HepG2 (cell line): ENCODE measurements around the gene SLC39A3. TPM values are rescaled to one million over a fixed set of nuclear protein-coding genes. Genes with fewer than 3 reads are reported as not detected.

ENCODE experiments used
- ARHGAP35 ChIP-seq: sonication (generic); formaldehyde crosslinking; IDR thresholded peaks from 2 replicates; pipeline ENCODE4 v1.9.0; 2022; ENCODE audit warnings: mild to moderate bottlenecking, inconsistent platforms, moderate library complexity, missing genetic modification reagents, borderline replicate concordance
- ISL2 ChIP-seq: sonication (generic); formaldehyde crosslinking; IDR thresholded peaks from 2 replicates; pipeline ENCODE4 v1.5.0; 2020; ENCODE audit warnings: missing genetic modification reagents
- KLF11 ChIP-seq: IDR thresholded peaks from 2 replicates; pipeline ENCODE4 v1.6.1; 2016; ENCODE audit warnings: missing compliant biosample characterization
- KLF9 ChIP-seq: IDR thresholded peaks from 2 replicates; pipeline ENCODE4 v1.6.1; 2016; ENCODE audit warnings: low read depth
- MAZ ChIP-seq, 2 experiments: sonication (generic) in 1 of 2; formaldehyde crosslinking in 1 of 2; IDR thresholded peaks; 2 replicates each; pipeline versions ENCODE4 v1.5.0 to v1.6.1; 2012 to 2020; ENCODE audit warnings: low read depth in 2 of 2, mild to moderate bottlenecking in 2 of 2, borderline replicate concordance in 1 of 2, improper control_type of control experiment in 1 of 2, low read length in 1 of 2, missing genetic modification reagents in 1 of 2, moderate library complexity in 1 of 2
- SOX5 ChIP-seq: IDR thresholded peaks from 2 replicates; pipeline ENCODE4 v1.6.1; 2016; ENCODE audit warnings: borderline replicate concordance
- YEATS4 ChIP-seq: sonication (generic); formaldehyde crosslinking; IDR thresholded peaks from 2 replicates; pipeline ENCODE4 v1.4.0; 2020; ENCODE audit warnings: missing genetic modification reagents, borderline replicate concordance
- ZNF326 ChIP-seq: sonication (generic); formaldehyde crosslinking; IDR thresholded peaks from 2 replicates; pipeline ENCODE4 v1.4.0; 2020; ENCODE audit warnings: missing genetic modification reagents, borderline replicate concordance
- ZNF496 ChIP-seq: sonication (generic); formaldehyde crosslinking; IDR thresholded peaks from 2 replicates; pipeline ENCODE4 v1.8.1; 2023; ENCODE audit warnings: mild to moderate bottlenecking, moderate library complexity, missing genetic modification reagents; ENCODE audit not compliant: insufficient replicate concordance
- ZNF7 ChIP-seq: IDR thresholded peaks from 2 replicates; pipeline ENCODE4 v1.6.1; 2016; ENCODE audit warnings: missing biosample characterization, missing genetic modification reagents
- ZNF879 ChIP-seq: sonication (generic); formaldehyde crosslinking; IDR thresholded peaks from 2 replicates; pipeline ENCODE4 v1.8.1; 2023; ENCODE audit warnings: missing genetic modification reagents
- ZSCAN12 ChIP-seq: sonication (generic); formaldehyde crosslinking; IDR thresholded peaks from 2 replicates; pipeline ENCODE4 v1.9.0; 2021; ENCODE audit warnings: mild to moderate bottlenecking, missing genetic modification reagents
- polyA plus RNA-seq, 8 experiments: library from polyadenylated mRNA; depleted of rRNA in 3 of 8; stranded (reverse) in 7 of 8; unstranded in 1 of 8; fragments of >200 nt; fragmentation: Illumina TruSeq in 4 of 8; extraction: Trizol in 4 of 8; gene quantifications; 2 replicates each; pipeline versions ENCODE4 v1.2.1 to v1.2.3, GENCODE V29; 2011 to 2016; ENCODE audit warnings: low read depth in 4 of 8, missing spikeins in 1 of 8, mixed read lengths in 1 of 8; ENCODE audit not compliant: insufficient read depth in 1 of 8
- total RNA-seq, 5 experiments: library from RNA; depleted of rRNA; stranded (reverse); fragments of >200 nt; fragmentation: Illumina TruSeq; extraction: Trizol; gene quantifications; 2 replicates each; pipeline ENCODE4 v1.2.3, GENCODE V29; 2016; ENCODE audit warnings: low read depth in 1 of 5
- TF ChIP-seq, protein P1 (sequence below): sonication (generic); formaldehyde crosslinking; IDR thresholded peaks from 2 replicates; pipeline ENCODE4 v1.5.1; 2020; ENCODE audit warnings: missing genetic modification reagents, mild to moderate bottlenecking, borderline replicate concordance
- TF ChIP-seq, protein P2 (sequence below): sonication (generic); formaldehyde crosslinking; IDR thresholded peaks from 2 replicates; pipeline ENCODE4 v1.8.0; 2022; ENCODE audit warnings: mild to moderate bottlenecking, missing genetic modification reagents, moderate library complexity
- TF ChIP-seq, protein P3 (sequence below): IDR thresholded peaks from 2 replicates; pipeline ENCODE4 v1.6.1; 2018; ENCODE audit warnings: missing genetic modification reagents
- TF ChIP-seq, protein P4 (sequence below): sonication (generic); formaldehyde crosslinking; conservative IDR thresholded peaks from 2 replicates; pipeline ENCODE4 v1.4.0; 2020; ENCODE audit warnings: missing genetic modification reagents
- TF ChIP-seq, protein P5 (sequence below): sonication (generic); formaldehyde crosslinking; IDR thresholded peaks from 2 replicates; pipeline ENCODE4 v1.4.0; 2020; ENCODE audit warnings: missing genetic modification reagents, mild to moderate bottlenecking, borderline replicate concordance
- TF ChIP-seq, protein P6 (sequence below): sonication (generic); formaldehyde crosslinking; conservative IDR thresholded peaks from 2 replicates; pipeline ENCODE4 v1.8.0; 2022; ENCODE audit warnings: mild to moderate bottlenecking, moderate library complexity, missing genetic modification reagents

The SLC39A3 gene
- total and polyA plus RNA-seq, 2 of the 13 experiments (the other 11 are each of a cell fraction or from before 2014, with no cell fraction given): 33.6 to 41.6 TPM

DNA sequence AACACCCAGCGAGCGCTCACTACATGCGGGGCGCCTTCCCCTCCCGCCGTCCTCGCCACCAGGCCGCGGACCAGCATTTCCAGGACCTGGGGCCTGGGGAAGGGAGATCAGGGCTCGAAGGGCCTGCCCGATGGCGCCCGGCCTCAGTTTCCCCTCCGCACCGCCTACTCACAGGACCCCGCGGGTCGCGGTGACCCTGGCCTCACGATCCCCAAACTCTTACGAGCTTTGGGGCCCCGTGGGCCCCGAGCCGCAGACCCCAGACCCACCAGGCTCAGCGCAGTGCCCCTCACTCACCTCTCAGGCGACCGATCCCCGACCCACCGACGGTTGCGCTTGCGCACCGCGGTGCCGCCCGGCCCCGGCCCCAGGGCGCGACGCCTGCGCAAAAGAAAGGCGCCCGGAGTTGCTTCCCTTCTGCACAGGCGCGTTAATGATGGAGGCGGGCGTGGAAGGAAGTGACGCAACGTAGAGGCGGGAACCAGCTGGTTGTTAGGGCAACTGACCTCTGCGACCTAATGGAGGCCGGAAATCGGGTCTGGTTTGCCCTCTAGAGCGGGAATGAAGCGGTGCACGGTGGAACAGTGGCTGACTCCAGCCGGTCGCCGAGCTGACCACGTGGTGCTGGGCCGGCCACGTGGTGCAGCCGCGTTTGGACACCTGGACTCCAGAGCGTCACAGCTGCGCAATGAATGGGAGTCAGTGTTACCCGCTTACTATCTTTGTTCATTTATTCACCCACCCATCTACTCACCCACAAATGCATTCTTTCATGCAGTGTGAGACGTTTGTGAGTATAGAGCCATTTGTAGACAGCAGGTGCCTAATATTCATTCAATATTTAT, 43.3 kb upstream of the SLC39A3 start, which contains the start of gene SGTA (continued):
- TF ChIP-seq, protein P1, sequence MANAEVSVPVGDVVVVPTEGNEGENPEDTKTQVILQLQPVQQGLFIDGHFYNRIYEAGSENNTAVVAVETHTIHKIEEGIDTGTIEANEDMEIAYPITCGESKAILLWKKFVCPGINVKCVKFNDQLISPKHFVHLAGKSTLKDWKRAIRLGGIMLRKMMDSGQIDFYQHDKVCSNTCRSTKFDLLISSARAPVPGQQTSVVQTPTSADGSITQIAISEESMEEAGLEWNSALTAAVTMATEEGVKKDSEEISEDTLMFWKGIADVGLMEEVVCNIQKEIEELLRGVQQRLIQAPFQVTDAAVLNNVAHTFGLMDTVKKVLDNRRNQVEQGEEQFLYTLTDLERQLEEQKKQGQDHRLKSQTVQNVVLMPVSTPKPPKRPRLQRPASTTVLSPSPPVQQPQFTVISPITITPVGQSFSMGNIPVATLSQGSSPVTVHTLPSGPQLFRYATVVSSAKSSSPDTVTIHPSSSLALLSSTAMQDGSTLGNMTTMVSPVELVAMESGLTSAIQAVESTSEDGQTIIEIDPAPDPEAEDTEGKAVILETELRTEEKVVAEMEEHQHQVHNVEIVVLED: peak; percentile 75; the same call in 1 of the 2 replicates
- TF ChIP-seq, protein P2, sequence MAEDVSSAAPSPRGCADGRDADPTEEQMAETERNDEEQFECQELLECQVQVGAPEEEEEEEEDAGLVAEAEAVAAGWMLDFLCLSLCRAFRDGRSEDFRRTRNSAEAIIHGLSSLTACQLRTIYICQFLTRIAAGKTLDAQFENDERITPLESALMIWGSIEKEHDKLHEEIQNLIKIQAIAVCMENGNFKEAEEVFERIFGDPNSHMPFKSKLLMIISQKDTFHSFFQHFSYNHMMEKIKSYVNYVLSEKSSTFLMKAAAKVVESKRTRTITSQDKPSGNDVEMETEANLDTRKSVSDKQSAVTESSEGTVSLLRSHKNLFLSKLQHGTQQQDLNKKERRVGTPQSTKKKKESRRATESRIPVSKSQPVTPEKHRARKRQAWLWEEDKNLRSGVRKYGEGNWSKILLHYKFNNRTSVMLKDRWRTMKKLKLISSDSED (CRISPR knock-in tag): peak; percentile 92
- TF ChIP-seq ZNF496 (CRISPR knock-in tag) (no peak), ISL2 (CRISPR knock-in tag) (peak; percentile 80), ZSCAN12 (CRISPR knock-in tag) (no peak), MAZ (IDR thresholded peaks at IDR 0.05; ENCODE audit: borderline replicate concordance, low read depth, low read length) (peak; percentile 4; the same call in 1 of the 2 replicates), MAZ (CRISPR knock-in tag; IDR thresholded peaks at IDR 0.05; ENCODE audit: low read depth) (peak; percentile 90), YEATS4 (CRISPR knock-in tag) (peak; percentile 97), SOX5 (peak; percentile 82), KLF11 (CRISPR knock-in tag) (peak; percentile 95; the same call in 1 of the 2 replicates), ZNF7 (no peak), KLF9 (CRISPR knock-in tag) (peak; percentile 87; the same call in 1 of the 2 replicates), ZNF879 (peak; percentile 97), ZNF326 (no peak), ARHGAP35 (CRISPR knock-in tag) (peak; percentile 81; the same call in 1 of the 2 replicates)
- TF ChIP-seq, protein P3, sequence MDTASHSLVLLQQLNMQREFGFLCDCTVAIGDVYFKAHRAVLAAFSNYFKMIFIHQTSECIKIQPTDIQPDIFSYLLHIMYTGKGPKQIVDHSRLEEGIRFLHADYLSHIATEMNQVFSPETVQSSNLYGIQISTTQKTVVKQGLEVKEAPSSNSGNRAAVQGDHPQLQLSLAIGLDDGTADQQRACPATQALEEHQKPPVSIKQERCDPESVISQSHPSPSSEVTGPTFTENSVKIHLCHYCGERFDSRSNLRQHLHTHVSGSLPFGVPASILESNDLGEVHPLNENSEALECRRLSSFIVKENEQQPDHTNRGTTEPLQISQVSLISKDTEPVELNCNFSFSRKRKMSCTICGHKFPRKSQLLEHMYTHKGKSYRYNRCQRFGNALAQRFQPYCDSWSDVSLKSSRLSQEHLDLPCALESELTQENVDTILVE (CRISPR knock-in tag): peak; percentile 96
- TF ChIP-seq, protein P4, sequence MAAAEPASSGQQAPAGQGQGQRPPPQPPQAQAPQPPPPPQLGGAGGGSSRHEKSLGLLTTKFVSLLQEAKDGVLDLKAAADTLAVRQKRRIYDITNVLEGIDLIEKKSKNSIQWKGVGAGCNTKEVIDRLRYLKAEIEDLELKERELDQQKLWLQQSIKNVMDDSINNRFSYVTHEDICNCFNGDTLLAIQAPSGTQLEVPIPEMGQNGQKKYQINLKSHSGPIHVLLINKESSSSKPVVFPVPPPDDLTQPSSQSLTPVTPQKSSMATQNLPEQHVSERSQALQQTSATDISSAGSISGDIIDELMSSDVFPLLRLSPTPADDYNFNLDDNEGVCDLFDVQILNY (CRISPR knock-in tag): 0 out of 2 replicates have a peak, but pooled peaks have one; percentile 72
- TF ChIP-seq, protein P5, sequence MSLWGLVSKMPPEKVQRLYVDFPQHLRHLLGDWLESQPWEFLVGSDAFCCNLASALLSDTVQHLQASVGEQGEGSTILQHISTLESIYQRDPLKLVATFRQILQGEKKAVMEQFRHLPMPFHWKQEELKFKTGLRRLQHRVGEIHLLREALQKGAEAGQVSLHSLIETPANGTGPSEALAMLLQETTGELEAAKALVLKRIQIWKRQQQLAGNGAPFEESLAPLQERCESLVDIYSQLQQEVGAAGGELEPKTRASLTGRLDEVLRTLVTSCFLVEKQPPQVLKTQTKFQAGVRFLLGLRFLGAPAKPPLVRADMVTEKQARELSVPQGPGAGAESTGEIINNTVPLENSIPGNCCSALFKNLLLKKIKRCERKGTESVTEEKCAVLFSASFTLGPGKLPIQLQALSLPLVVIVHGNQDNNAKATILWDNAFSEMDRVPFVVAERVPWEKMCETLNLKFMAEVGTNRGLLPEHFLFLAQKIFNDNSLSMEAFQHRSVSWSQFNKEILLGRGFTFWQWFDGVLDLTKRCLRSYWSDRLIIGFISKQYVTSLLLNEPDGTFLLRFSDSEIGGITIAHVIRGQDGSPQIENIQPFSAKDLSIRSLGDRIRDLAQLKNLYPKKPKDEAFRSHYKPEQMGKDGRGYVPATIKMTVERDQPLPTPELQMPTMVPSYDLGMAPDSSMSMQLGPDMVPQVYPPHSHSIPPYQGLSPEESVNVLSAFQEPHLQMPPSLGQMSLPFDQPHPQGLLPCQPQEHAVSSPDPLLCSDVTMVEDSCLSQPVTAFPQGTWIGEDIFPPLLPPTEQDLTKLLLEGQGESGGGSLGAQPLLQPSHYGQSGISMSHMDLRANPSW: peak; percentile 66; the same call in 1 of the 2 replicates
- TF ChIP-seq, protein P6, sequence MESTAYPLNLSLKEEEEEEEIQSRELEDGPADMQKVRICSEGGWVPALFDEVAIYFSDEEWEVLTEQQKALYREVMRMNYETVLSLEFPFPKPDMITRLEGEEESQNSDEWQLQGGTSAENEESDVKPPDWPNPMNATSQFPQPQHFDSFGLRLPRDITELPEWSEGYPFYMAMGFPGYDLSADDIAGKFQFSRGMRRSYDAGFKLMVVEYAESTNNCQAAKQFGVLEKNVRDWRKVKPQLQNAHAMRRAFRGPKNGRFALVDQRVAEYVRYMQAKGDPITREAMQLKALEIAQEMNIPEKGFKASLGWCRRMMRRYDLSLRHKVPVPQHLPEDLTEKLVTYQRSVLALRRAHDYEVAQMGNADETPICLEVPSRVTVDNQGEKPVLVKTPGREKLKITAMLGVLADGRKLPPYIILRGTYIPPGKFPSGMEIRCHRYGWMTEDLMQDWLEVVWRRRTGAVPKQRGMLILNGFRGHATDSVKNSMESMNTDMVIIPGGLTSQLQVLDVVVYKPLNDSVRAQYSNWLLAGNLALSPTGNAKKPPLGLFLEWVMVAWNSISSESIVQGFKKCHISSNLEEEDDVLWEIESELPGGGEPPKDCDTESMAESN (CRISPR knock-in tag): peak; percentile 89
